Esophagus squamous epithelium (tissue), 5 donors: ENCODE measurements around the gene KRTAP5-1. TPM values are rescaled to one million over a fixed set of nuclear protein-coding genes. Genes with fewer than 3 reads are reported as not detected.
"Not testable (repeated sequence)": the region's sequence is repeated elsewhere in the genome, so short reads cannot be mapped to it uniquely, and the experiment has no call there.

Experiments used
- DNase-seq: peaks from one replicate; lab custom pipeline; 2025; lab: John Stamatoyannopoulos, UW
- H3K27ac ChIP-seq, 4 donors: fragments of 200-600 bp; sonication (generic); one replicate each; pipeline ENCODE4 v1.5.1; 2016 to 2019; ENCODE audit warnings: mild to moderate bottlenecking in 1 of 4
- H3K27me3 ChIP-seq, 4 donors: fragments of 200-600 bp; sonication (generic); 1 replicate in 3 of 4; 2 replicates in 1 of 4; pipeline versions ENCODE4 v1.5.1 to v1.6.0; 2017 to 2021; ENCODE audit warnings: antibody characterized with exemption in 1 of 4
- H3K36me3 ChIP-seq, 3 donors: fragments of 200-600 bp; sonication (generic); one replicate each; pipeline ENCODE4 v1.5.1; 2016 to 2019
- H3K4me1 ChIP-seq, 3 donors: fragments of 200-600 bp; sonication (generic); one replicate each; pipeline ENCODE4 v1.5.1; 2017 to 2019
- H3K4me3 ChIP-seq, 4 donors: fragments of 200-600 bp; sonication (generic); 1 replicate in 3 of 4; 2 replicates in 1 of 4; pipeline ENCODE4 v1.5.1; 2016 to 2019; ENCODE audit warnings: mild to moderate bottlenecking in 2 of 4, moderate library complexity in 1 of 4
- H3K9me3 ChIP-seq, 3 donors: fragments of 200-600 bp; sonication (generic); one replicate each; pipeline ENCODE4 v1.5.1; 2016 to 2019
- POLR2A ChIP-seq, 4 donors: fragments of 450-650 bp; IDR thresholded peaks; one replicate each; pipeline ENCODE4 v1.6.1; 2017; ENCODE audit warnings: antibody characterized with exemption in 4 of 4, mild to moderate bottlenecking in 4 of 4, moderate library complexity in 3 of 4
- WGBS, 2 donors: methylation state at CpG; one replicate each; pipeline ENCODE4 v1.1.5; 2018; 5-methylcytosine and 5-hydroxymethylcytosine counted together
- intact Hi-C: fragments of 100-400 bp; cut with DNase I; formaldehyde crosslinking; loops from one replicate; pipeline ENCODE4 v1.15.0; 2022
- total RNA-seq, 4 donors: library from RNA; depleted of rRNA; stranded (reverse); fragments of >200 nt; gene quantifications; one replicate each; pipeline ENCODE4 v1.1.0, GENCODE V29; 2016
- TF ChIP-seq, protein P1 (sequence below), 6 experiments: fragments of 450-650 bp in 4 of 6; fragments of 200-600 bp in 2 of 6; sonication (generic) in 2 of 6; IDR thresholded peaks; one replicate each; pipeline ENCODE4 v1.5.1; 2016 to 2019; ENCODE audit warnings: antibody characterized with exemption in 6 of 6, mild to moderate bottlenecking in 4 of 6, moderate library complexity in 4 of 6
- donor health status: DM: yes; HTN: yes; CAD: no.

KRTAP5-1 gene
- total RNA-seq: not detected

DNA sequence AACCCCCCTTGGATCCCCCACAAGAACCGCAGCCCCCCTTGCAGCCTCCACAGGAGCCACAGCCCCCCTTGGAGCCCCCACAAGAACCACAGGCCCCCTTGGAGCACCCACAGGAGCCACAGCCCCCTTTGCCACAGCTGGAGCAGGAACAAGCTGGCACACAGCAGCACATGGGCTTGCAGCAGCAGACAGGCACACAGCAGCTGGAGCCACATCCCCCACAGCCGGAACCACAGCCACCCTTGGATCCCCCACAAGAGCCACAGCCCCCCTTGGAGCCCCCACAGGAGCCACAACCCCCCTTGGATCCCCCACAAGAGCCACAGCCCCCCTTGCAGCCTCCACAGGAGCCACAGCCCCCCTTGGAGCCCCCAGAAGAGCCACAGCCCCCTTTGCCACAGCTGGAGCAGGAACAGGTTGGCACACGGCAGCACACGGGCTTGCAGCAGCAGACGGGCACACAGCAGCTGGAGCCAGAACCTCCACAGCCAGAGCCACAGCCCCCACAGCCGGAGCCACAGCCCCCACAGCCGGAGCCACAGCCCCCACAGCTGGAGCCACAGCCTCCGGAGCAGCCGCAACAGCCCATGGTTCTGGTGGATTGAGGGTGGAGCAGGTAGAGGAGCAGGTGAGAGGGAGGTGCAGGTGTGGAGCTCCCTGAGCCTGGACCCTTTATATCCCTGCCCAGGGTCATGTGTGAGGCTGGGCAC lies at the start of gene KRTAP5-1:
KRTAP5-1 (minus strand) TSS at position 623 of the 710 bp plus-strand sequence; CDS start at position 589, 34 bp downstream.
- WGBS, 2 donors: 39 to 61% methylated on average over 3 to 6 of the region's 9 CpGs

DNA sequence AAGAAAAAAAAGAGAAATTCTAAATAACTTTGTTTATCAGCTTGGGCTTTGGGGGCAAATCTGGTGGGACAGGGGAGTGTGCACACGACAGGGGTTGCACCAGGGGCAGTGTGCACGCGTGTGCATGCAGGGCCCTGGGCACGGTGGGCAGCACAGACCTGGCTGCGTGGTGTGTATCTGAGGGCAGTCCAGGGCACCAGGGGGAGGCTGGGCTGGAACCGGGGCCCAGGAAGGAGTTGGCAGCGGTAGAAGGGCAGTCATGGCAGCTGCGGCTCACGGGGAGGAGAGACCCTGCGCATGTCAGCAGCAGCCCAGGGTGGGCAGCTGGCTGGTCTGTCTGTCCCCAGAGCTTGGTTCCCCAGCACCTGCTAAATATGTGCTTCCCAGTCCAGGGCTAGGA lies 48.8 kb upstream of the KRTAP5-1 start:
- intact Hi-C loops: no loop called here
- Histone ChIP-seq H3K36me3 (no peaks in the 10 kb centered on the region), H3K9me3 (no peaks in the 10 kb centered on the region), H3K27ac (no peak overlapping the region), H3K27me3 (peaks cover 0 to 89% (median 0%) of the 10 kb centered on the region in 4 donors), H3K4me3 (no peak overlapping the region), H3K4me1 (peaks cover 0 to 3% (median 1%) of the 10 kb centered on the region in 3 donors)
- TF ChIP-seq, protein P1, sequence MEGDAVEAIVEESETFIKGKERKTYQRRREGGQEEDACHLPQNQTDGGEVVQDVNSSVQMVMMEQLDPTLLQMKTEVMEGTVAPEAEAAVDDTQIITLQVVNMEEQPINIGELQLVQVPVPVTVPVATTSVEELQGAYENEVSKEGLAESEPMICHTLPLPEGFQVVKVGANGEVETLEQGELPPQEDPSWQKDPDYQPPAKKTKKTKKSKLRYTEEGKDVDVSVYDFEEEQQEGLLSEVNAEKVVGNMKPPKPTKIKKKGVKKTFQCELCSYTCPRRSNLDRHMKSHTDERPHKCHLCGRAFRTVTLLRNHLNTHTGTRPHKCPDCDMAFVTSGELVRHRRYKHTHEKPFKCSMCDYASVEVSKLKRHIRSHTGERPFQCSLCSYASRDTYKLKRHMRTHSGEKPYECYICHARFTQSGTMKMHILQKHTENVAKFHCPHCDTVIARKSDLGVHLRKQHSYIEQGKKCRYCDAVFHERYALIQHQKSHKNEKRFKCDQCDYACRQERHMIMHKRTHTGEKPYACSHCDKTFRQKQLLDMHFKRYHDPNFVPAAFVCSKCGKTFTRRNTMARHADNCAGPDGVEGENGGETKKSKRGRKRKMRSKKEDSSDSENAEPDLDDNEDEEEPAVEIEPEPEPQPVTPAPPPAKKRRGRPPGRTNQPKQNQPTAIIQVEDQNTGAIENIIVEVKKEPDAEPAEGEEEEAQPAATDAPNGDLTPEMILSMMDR (IDR thresholded peaks at IDR 0.05): no peak
- TF ChIP-seq POLR2A (IDR thresholded peaks at IDR 0.05): no peak
- 79 to 86% methylated on average over 10 of the region's 10 CpGs for WGBS, 2 donors
- DNase-seq: no peak

More for the DNA sequence above, at the start of gene KRTAP5-1:
- H3K9me3 ChIP-seq, DNase-seq, H3K4me3 ChIP-seq, H3K27ac ChIP-seq, H3K36me3 ChIP-seq, intact Hi-C loops, H3K4me1 ChIP-seq: not testable (repeated sequence)
- H3K27me3 ChIP-seq: peaks cover 0 to 50% (median 0%) of the 10 kb centered on the region in 4 donors

GRCh38 chr11:1632053-1632714 lies 47.1 kb upstream of the KRTAP5-1 start:
- WGBS, 2 donors: 39 to 51% methylated on average over 3 to 5 of the region's 11 CpGs
- no peak for DNase-seq
- Histone ChIP-seq H3K27ac (no peak overlapping the region), H3K4me1 (peaks cover 0 to 5% (median 4%) of the 10 kb centered on the region in 3 donors), H3K36me3 (no peaks in the 10 kb centered on the region), H3K27me3 (peaks cover 0 to 92% (median 1%) of the 10 kb centered on the region in 4 donors), H3K4me3 (no peak overlapping the region), H3K9me3 (no peaks in the 10 kb centered on the region)
- intact Hi-C loops: no loop called here
- TF ChIP-seq POLR2A (IDR thresholded peaks at IDR 0.05): no peak
- TF ChIP-seq, protein P1 (IDR thresholded peaks at IDR 0.05): no peak

GRCh38 chr11:1631066-1631568 lies 46.0 kb upstream of the KRTAP5-1 start:
- Histone ChIP-seq H3K27me3 (peaks cover 0 to 93% (median 1%) of the 10 kb centered on the region in 4 donors), H3K27ac (no peak overlapping the region), H3K36me3 (no peaks in the 10 kb centered on the region), H3K4me3 (no peak overlapping the region), H3K9me3 (no peaks in the 10 kb centered on the region), H3K4me1 (peaks cover 0 to 5% (median 4%) of the 10 kb centered on the region in 3 donors)
- TF ChIP-seq POLR2A (IDR thresholded peaks at IDR 0.05): no peak
- TF ChIP-seq, protein P1 (IDR thresholded peaks at IDR 0.05): no peak
- WGBS, 2 donors: 64 to 72% methylated on average over 9 to 13 of the region's 13 CpGs
- no peak for DNase-seq
- intact Hi-C loops: no loop called here

DNA sequence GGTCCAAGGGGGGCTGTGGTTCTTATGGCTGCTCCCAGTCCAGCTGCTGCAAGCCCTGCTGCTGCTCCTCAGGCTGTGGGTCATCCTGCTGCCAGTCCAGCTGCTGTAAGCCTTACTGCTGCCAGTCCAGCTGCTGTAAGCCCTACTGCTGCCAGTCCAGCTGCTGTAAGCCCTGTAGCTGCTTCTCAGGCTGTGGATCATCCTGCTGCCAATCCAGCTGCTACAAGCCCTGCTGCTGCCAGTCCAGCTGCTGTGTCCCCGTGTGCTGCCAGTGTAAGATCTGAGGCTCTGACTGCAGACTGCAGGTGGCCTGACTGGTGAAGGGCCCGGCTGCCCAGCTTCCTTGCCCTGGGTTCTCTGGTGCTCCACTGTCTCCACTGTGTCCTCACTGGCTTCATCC lies 45.2 kb upstream of the KRTAP5-1 start:
- Histone ChIP-seq H3K9me3 (no peaks in the 10 kb centered on the region), H3K27ac (no peak overlapping the region), H3K36me3 (no peaks in the 10 kb centered on the region), H3K4me3 (no peak overlapping the region), H3K4me1 (peaks cover 0 to 5% (median 4%) of the 10 kb centered on the region in 3 donors), H3K27me3 (peaks cover 0 to 93% (median 2%) of the 10 kb centered on the region in 4 donors)
- no peak for DNase-seq
- intact Hi-C loops: no loop called here
- WGBS, 2 donors: 60 to 64% methylated on average over 1 to 2 of the region's 2 CpGs
- TF ChIP-seq, protein P1 (IDR thresholded peaks at IDR 0.05): no peak
- TF ChIP-seq POLR2A (IDR thresholded peaks at IDR 0.05): no peak
